ENCODE results near the gene ITGB3BP.

DNA sequence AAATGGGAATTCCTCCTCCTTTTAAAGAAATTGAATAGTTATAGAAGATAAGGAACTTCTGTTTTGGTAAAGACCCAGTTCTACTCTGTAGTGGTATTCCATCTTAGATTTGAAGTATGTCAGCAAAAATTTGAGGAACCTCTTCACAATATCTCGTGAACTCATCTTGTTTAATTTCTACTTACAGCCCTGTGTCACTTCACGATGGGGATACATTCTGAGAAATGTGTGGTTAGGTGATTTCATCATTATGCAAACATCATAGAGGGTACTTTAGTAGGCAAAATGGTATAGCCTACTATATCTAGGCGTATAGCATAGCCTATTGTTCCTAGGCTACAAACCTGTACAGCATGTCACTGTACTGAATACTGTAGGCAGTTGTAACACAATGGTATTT, 119.6 kb downstream of the ITGB3BP start:
- TF ChIP-seq CTCF (IDR thresholded peaks at IDR 0.05; ENCODE audit: insufficient read depth, low read length, poor library complexity, severe bottlenecking) (no peak), EZH2phosphoT487 (conservative IDR thresholded peaks at IDR 0.05; ENCODE audit: low read length) (no peak)
